ENCODE measurements around the gene DNAH14. TPM values are rescaled to one million over a fixed set of nuclear protein-coding genes. Genes with fewer than 3 reads are reported as not detected.

DNAH14 gene
- total and polyA plus RNA-seq, 9 of the 15 experiments (the other 6 are each of a cell fraction or from before 2014, with no cell fraction given): 58.4 to 142 (median 98.4) TPM

GRCh38 chr1:224958490-224958889 lies 29.0 kb downstream of the DNAH14 start:
- TF ChIP-seq, protein P1, sequence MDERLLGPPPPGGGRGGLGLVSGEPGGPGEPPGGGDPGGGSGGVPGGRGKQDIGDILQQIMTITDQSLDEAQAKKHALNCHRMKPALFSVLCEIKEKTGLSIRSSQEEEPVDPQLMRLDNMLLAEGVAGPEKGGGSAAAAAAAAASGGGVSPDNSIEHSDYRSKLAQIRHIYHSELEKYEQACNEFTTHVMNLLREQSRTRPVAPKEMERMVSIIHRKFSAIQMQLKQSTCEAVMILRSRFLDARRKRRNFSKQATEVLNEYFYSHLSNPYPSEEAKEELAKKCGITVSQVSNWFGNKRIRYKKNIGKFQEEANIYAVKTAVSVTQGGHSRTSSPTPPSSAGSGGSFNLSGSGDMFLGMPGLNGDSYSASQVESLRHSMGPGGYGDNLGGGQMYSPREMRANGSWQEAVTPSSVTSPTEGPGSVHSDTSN (CRISPR knock-in tag; IDR thresholded peaks at IDR 0.05; ENCODE audit: low read depth): no peak
- TF ChIP-seq, protein P1 (tag; conservative IDR thresholded peaks at IDR 0.05; ENCODE audit: low read depth): 0 out of 2 replicates have a peak, but pooled peaks have one; percentile 17
- peak; percentile 40 for TF ChIP-seq MEIS2 (IDR thresholded peaks at IDR 0.05; ENCODE audit: partially characterized antibody)
- TF ChIP-seq FOXK2 (conservative IDR thresholded peaks at IDR 0.05 in 1 of 2, IDR thresholded peaks at IDR 0.05 in 1 of 2; ENCODE audit: low read depth in 2 of 2): no peak
- no peak for TF ChIP-seq ZNF354B (CRISPR knock-in tag; IDR thresholded peaks at IDR 0.05)
- no peak overlapping the region for H3K4me2 ChIP-seq (ENCODE audit: insufficient read depth, low read length)
- H3K9ac ChIP-seq (ENCODE audit: insufficient read depth in 1 of 2, low read depth in 2 of 2, low read length in 2 of 2): no peak overlapping the region
- H3K27ac ChIP-seq (ENCODE audit: extremely low read depth, low read depth, low read length): no peak overlapping the region
- no peaks in the 10 kb centered on the region for H4K20me1 ChIP-seq (replicated peaks; ENCODE audit: control insufficient read depth, insufficient read depth, low read length)
- FAIRE-seq (no peak), ATAC-seq (no peak; the same call in 2 of the 3 replicates), DNase-seq (ENCODE audit: extremely low read depth in 1 of 4, low spot score in 3 of 4) (no peak)
- intact Hi-C loops (cut with micrococcal nuclease) (no loop called here), in situ Hi-C loops (cut with MboI) (no loop called here)
- H3K4me1 ChIP-seq (replicated peaks in 1 of 2; ENCODE audit: control insufficient read depth in 2 of 2, insufficient read depth in 2 of 2, low read length in 2 of 2): peaks cover 0 to 6% of the 10 kb centered on the region in 2 experiments; a peak in 2 of 5 replicates
- H3K4me3 ChIP-seq: no peak overlapping the region
- H3K9me1 ChIP-seq (ENCODE audit: control insufficient read depth, insufficient read depth, low read length): no peaks in the 10 kb centered on the region
- H2AFZ ChIP-seq (ENCODE audit: low read depth, low read length): no peak overlapping the region
- H3K36me3 ChIP-seq (ENCODE audit: control insufficient read depth, insufficient read depth, low read length): peaks cover 56% of the 10 kb centered on the region
- BruUV-seq (replicated peaks): no TSS peak
- no peaks in the 10 kb centered on the region for H3K27me3 ChIP-seq (ENCODE audit: control insufficient read depth in 2 of 2, insufficient read depth in 2 of 2, low read length in 2 of 2)
- H3K79me2 ChIP-seq (ENCODE audit: control insufficient read depth, insufficient read depth, low read length): no peaks in the 10 kb centered on the region
- H3K9me3 ChIP-seq (replicated peaks; ENCODE audit: control insufficient read depth, insufficient read depth, low read depth, low read length): no peaks in the 10 kb centered on the region
- ChIA-PET POLR2A (interaction anchor here (1.0 kb wide), 1 partner anchor 29 kb away, joined by 3 read pairs; the partner anchor contains the start of gene DNAH14), CTCF (ENCODE audit: low intra/inter-chr PET ratio) (no interaction called here)
- WGBS (ENCODE audit: insufficient coverage, low coverage, missing lambda C conversion rate): 83% methylated on average over 1 of the region's 1 CpG

All from K562 (cell line).